ENCODE results near the gene AZU1.
"Not testable (repeated sequence)": the region's sequence is repeated elsewhere in the genome, so short reads cannot be mapped to it uniquely, and the experiment has no call there.

The AZU1 gene

GRCh38 chr19:831407-832369 is 4.1 kb downstream of the AZU1 start:
- no peak for DNase-seq (ENCODE audit: low spot score)

GRCh38 chr19:834216-834615 is 6.6 kb downstream of the AZU1 start:
- DNase-seq (ENCODE audit: low spot score) = no peak

- DNase-seq (ENCODE audit: low spot score) = no peak
Measured at GRCh38 chr19:835210-835810, 7.7 kb downstream of the AZU1 start.

GRCh38 chr19:840519-841206 is 13.0 kb downstream of the AZU1 start, which contains the start of gene PRTN3:
Gene PRTN3 (plus strand): TSS chr19:840999. CDS start chr19:841009, 10 bp downstream.
- DNase-seq (ENCODE audit: low spot score) = no peak

GRCh38 chr19:842802-843179 is 15.2 kb downstream of the AZU1 start:
- DNase-seq (ENCODE audit: low spot score) = not testable (repeated sequence)

GRCh38 chr19:843180-843835 is 15.7 kb downstream of the AZU1 start:
- DNase-seq (ENCODE audit: low spot score) = no peak

- DNase-seq (ENCODE audit: low spot score) = no peak
Measured at GRCh38 chr19:843836-844545, 16.4 kb downstream of the AZU1 start.

- no peak for DNase-seq (ENCODE audit: low spot score)
Measured at GRCh38 chr19:844546-844971, 16.9 kb downstream of the AZU1 start.

- DNase-seq (ENCODE audit: low spot score) = no peak
Measured at GRCh38 chr19:845707-846521, 18.3 kb downstream of the AZU1 start.

- DNase-seq (ENCODE audit: low spot score) = no peak
Measured at GRCh38 chr19:848386-848921, 20.8 kb downstream of the AZU1 start.

GRCh38 chr19:849195-849594 is 21.6 kb downstream of the AZU1 start:
- DNase-seq (ENCODE audit: low spot score) = not testable (repeated sequence)

- no peak for DNase-seq (ENCODE audit: low spot score)
Measured at GRCh38 chr19:850221-850978, 22.8 kb downstream of the AZU1 start.

- DNase-seq (ENCODE audit: low spot score) = no peak
Measured at GRCh38 chr19:850979-851335, 23.3 kb downstream of the AZU1 start.

- no peak for DNase-seq (ENCODE audit: low spot score)
Measured at GRCh38 chr19:852136-853013, 24.7 kb downstream of the AZU1 start, which contains the start of gene ELANE. Gene ELANE (plus strand): TSS chr19:852303. CDS start chr19:852329, 26 bp downstream.

- no peak for DNase-seq (ENCODE audit: low spot score)
Measured at GRCh38 chr19:853014-853585, 25.5 kb downstream of the AZU1 start.

GRCh38 chr19:853614-854220 is 26.1 kb downstream of the AZU1 start:
- DNase-seq (ENCODE audit: low spot score) = not testable (repeated sequence)

GRCh38 chr19:854549-854948 is 26.9 kb downstream of the AZU1 start:
- DNase-seq (ENCODE audit: low spot score) = no peak

- no peak for DNase-seq (ENCODE audit: low spot score)
Measured at GRCh38 chr19:855142-855541, 27.5 kb downstream of the AZU1 start.

All from CD4-positive, alpha-beta T cell treated with Interleukin-2 at 100 ng/mL for 4 hours (primary cell).